Dedifferentiated amniotic fluid mesenchymal stem cell (primary cell): ENCODE results near the gene RPA1.

ENCODE experiments used
- DNase-seq: peaks from one replicate; pipeline ENCODE4 v3.0.0-alpha.2; 2016; ENCODE audit errors: extremely low spot score

RPA1 gene

GRCh38 chr17:1908699-1909309 is 79.0 kb downstream of the RPA1 start:
- DNase-seq, result peak; percentile 76

- no peak for DNase-seq
Observed at GRCh38 chr17:1909985-1910384, 80.2 kb downstream of the RPA1 start.

- DNase-seq, result no peak
Observed at GRCh38 chr17:1912146-1912545, 82.3 kb downstream of the RPA1 start.

- DNase-seq, result no peak
Observed at GRCh38 chr17:1913702-1914101, 83.9 kb downstream of the RPA1 start.

DNA sequence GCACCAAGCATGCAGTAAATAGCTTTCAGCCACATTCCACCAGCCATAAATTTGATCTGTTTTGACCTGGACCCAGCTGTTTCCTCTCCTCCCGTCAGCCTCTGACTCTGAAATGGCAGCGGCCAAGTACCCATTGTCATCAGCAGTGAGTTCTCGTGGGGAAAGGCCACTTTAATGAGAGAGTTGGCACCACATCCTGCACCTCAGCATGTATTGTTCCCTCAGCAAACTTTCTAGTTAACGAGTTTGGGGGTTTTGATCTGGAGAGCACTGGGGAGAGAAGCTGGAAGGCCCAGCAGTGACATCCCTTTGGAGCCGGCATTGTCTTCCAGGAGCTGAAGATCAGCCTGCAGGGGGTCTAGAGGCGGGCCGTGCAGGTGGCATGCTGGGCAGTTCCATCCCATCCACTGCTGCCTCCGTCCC is 84.9 kb downstream of the RPA1 start:
- DNase-seq, result no peak

DNA sequence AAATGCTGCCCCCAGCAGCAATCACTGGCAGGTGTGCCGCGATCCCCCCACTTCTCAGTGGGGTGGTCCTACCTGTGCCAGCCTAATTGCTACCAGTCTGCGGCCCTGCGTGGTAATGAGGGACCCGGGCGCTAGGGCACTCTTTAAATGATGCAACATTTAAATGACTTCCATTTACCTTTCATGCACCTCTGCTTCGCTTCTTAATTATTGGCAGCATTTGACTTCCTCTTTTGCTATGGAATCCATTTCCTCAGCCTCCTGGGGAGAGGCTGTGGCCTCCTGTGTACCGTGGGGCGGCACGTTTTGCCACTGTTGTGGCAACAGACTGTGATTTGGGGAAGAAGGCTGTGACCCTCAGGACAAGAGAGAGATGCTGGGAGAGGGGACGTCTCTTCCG is 86.1 kb downstream of the RPA1 start:
- no peak for DNase-seq

DNA sequence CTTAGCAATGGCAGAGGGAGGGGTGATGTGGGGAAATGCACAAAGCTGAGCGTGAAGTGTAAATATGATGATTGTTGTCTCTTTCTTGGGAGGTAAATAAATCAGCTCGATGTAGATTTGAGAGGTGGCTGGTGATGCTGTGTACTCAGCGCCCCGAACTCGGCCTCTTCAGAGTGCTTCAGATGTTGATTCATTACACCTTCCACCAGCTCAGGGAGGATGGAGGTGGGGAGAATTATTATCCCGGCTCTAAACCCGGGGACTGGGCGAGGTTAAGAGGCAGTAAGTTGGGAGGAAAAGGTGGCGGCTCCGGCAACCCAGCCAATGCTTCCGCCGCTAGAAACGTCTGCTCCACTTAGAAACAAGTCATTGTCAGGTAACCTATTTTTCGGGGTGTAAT is 86.5 kb downstream of the RPA1 start:
- DNase-seq, result no peak

DNA sequence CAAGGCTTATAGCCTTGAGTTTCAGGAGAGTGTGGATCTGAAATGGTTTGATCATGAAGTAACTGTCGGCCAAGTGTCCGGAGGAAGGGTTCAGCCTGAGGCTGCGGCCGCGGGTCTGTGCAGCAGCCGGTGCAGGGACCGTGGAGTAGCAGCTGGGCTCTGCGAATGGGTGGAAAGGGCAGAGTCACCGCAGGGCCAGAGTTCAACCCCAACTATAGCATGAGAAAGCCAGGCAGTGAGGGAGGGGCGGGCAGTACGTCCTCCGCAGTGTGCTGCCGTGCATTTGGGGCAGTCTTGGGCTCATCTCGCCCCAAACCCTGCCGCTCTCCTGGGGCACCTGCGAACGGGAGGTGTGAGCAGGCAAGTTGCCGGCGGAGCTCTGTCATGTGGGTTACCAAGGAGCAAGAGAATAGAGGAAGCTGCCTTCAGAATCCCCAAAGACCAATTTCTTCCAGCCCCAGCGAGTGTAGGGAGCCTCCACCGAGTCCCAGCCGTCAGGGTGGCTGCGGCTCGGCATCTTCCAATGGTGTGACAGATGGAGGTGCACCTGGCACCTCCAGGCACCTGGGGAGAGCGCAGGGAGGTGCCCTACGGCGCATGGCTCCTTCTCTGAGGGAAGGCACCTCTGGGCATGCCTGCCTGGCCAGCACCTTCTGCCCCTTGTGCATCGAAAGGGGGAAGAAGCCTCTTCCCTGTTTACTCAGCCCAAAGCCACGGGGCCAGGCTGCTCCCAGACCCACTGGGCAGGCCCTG is 87.3 kb downstream of the RPA1 start:
- no peak for DNase-seq

- DNase-seq, result no peak
Observed at GRCh38 chr17:1918346-1919162, 88.7 kb downstream of the RPA1 start.

GRCh38 chr17:1919201-1919600 is 89.4 kb downstream of the RPA1 start:
- no peak for DNase-seq

DNA sequence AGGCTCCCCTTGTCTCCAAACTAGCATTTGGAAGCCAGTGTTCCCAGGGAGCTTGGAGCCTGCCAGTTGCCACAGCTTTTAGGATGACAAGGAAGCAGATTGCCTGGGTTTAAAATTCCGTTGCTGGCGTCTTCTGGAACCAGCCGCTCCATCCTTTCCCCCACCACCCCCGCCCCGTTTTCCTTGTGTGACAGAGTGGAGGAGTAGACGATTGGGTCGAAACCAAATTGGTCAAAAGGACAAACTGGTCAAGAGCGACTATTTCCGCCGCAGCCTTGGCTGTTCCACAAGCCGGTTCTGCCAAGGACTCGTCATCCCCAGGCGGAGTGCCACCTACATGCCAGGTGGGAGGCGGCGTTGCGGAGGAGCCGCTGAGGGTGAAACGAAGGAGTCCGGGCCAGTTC is 91.1 kb downstream of the RPA1 start:
- no peak for DNase-seq

DNA sequence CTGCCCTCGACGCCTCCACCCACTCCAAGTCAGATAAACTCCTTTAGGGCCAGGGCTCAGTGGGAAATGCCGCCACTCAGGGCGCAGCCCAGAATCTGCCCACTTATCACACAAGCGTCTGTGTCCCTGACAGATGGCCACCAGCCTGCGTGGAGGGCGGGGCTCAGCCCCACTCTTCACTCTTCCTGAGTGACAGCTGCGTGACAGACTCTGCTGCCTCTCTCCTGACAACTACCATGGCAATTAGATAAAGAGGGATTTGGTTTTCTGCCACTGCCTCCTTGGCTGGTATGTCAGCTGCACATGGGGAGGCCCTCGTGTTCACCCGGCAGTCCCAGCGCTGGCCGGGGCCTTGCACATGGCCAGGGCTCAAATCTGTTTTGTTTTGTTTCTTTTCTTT is 99.2 kb downstream of the RPA1 start:
- DNase-seq, result no peak

DNA sequence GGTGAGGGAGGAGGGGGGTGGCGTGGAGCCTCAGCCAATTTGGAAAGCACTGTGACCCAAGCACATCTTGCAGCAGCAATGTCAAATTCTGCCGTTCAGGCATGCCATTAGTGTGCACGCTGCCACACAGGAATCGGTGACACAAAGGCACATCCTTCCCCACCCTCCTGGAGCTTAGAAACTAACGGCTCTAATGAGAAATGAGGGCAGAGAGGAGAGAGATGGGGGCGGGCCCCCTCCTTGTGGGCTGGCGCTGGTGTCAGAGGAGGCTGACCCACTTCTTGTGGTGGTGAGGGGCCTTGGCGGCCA is 100.5 kb downstream of the RPA1 start:
- no peak for DNase-seq

- no peak for DNase-seq
Observed at GRCh38 chr17:1931844-1932579, 102.2 kb downstream of the RPA1 start.

DNA sequence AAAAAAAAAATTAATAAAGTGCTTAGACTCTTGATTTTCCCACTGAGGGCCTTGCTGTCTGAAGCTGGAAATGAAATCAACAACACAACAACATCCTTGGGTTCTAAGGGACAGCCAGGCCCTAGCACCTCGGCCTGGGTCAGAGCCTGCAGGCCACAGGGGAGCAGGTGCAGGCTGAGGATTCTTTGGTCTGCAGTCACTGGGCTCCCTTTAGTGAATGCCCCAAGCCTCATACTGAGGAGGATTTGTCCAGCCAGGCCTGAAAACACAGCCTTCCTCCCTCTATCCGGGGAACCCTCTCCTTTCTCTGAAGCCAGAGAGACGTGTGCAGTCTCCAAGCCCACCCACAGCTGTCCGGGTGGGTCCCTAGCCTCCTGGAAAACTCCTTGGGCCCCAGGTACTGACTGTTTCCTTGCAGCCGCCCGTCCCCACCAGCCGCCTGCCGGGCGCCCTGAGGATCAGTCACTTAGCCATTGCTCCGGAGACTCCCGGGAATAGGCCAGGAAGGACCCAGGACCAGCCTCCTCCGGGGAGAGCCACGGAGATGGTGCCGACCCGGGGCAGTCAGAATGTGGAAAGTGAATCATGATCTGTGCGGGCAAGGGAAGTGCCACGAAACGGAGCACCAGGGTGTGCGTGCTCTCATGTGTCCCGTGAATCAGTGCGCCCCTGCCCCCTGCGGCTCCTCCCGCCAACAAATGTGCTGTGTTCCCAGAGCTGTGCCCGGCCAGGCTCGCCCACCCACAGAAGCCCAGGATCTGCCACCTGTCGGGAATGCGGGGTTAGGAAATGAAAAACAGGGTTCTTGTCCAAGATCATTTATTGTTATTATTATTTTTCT is 104.3 kb downstream of the RPA1 start:
- no peak for DNase-seq

- DNase-seq, result no peak
Observed at GRCh38 chr17:1934901-1935300, 105.1 kb downstream of the RPA1 start.

- DNase-seq, result no peak
Observed at GRCh38 chr17:1936766-1937165, 107.0 kb downstream of the RPA1 start.

GRCh38 chr17:1937461-1937860 is 107.7 kb downstream of the RPA1 start:
- DNase-seq, result no peak

- DNase-seq, result no peak
Observed at GRCh38 chr17:1939981-1940809, 110.4 kb downstream of the RPA1 start.

GRCh38 chr17:1940810-1941185 is 111.0 kb downstream of the RPA1 start:
- DNase-seq, result no peak
